Posterior cingulate gyrus (tissue), 11 donors: ENCODE measurements around the gene PRSS56.

Experiments used
- DNase-seq, 10 donors: peaks; one replicate each; pipeline versions ENCODE4 v3.0.0 to v3.0.0-alpha.2; 2020 to 2021; ENCODE audit warnings: mixed read lengths in 3 of 10
- intact Hi-C: fragments of 100-400 bp; cut with DNase I; formaldehyde crosslinking; loops from one replicate; pipeline ENCODE4 v1.15.1; 2023

PRSS56 gene

DNA sequence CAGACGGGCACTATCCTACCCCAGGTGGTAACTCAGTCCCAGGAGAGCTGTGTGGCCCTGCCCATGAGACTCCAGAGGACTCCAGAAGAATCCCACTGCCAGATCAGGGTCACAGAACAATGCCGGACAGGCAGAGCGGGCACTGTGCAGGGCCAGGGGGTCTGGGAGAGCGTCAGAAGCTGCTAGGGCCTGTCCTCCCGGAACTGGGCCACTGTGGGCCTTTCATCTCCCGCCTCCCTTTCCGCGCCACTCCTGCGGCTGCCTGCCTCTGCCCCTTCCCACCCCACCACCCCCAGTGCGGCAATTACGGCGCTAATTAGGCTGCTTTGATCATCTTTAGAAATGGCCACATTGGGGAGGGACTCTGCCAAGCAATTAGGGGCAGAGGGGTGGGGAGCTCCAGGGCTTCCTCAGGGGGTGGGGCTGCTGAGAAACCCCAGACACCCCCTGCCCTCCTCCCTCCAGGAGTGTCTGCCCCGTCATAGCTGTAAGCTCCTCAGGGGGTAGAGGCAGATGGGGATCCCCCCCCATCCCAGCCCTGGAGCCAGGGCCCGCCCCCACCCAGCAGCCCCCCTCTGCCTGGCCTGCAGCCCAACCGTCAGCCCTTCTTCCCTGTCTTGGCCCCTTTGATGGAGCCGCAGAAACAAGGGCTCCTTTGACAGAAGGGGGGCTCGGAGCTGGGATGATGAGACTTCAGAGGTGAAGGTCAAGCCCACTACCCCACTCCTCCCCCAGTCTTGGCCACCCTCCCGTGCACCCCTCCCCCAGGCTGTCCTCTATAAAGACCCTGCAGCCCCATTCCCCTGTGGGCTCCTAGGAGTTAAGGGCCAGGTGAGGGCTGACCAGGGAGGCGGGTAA lies at the start of gene PRSS56:
Gene PRSS56, plus strand, starts transcription at position 808 of the 858 bp plus-strand sequence. CDS start 211 bp downstream, outside the sequence.
- intact Hi-C loops: loop anchor here (5.0 kb wide), 1 partner anchor 613 kb away; no protein-coding TSS in a partner anchor

DNA sequence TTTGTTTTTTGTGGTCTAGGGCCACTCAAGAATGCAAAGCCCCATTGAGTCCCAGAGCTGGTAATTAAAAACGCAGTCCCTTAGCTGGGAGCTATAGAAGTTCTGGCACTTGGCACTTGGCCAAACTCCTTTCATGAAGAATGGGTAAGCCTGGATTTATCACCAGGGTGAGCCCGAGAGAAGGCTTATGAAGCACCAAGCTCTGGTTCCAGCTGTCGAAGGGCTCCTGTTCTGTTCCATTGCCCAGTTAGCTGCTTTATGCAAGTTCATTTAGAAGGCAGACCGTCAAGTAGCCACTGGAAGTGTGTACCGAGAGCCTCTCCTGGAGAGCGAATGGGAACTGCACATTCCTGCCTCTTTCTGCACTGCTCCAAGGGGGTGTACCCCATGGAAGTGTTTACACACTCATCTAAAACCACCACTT lies 46.7 kb upstream of the PRSS56 start:
- DNase-seq: no peak
- intact Hi-C loops: no loop called here

More for the DNA sequence above, at the start of gene PRSS56:
- DNase-seq: no peak

DNA sequence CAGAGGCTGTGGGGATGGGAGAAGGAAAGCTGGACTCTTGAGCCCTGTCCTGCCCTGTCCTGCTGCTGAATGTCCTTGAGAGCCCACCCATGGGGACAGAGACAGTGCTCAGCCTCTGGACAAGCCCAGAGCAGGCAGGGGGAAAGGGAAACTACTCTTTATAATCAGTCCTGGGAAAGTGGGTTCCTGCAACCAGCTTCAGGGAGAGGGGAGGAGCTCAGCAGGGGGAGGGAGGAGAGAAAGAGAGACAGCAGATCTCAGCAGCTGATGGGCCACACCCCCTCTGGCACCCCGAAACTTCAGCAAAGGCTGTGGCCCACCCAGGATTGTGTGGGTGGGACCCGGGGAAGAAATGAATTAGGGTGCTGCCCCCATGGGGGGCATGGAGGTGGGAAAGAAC lies 44.1 kb upstream of the PRSS56 start:
- intact Hi-C loops: no loop called here
- no peak for DNase-seq

DNA sequence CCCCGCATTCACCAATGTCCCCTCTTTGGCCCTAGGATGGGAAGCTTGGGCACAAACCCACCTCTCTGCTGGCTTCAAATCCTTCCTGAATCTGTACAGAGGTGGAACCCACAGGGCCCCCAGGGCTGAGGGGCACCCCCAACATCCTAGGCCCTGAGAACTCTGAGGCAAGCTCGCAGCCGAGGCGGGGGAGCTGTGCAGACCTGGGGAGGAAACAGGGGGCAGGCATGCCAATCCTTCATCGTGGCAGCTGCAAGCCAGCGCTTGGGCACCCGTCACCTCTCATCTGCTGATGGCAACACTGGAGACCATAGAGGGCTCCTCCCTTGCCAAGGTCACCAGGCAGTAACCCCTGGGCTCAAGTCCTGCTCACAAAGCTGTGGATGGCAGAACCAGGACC lies 43.4 kb upstream of the PRSS56 start:
- DNase-seq: peak in 1 of 10 donors; percentile 67

DNA sequence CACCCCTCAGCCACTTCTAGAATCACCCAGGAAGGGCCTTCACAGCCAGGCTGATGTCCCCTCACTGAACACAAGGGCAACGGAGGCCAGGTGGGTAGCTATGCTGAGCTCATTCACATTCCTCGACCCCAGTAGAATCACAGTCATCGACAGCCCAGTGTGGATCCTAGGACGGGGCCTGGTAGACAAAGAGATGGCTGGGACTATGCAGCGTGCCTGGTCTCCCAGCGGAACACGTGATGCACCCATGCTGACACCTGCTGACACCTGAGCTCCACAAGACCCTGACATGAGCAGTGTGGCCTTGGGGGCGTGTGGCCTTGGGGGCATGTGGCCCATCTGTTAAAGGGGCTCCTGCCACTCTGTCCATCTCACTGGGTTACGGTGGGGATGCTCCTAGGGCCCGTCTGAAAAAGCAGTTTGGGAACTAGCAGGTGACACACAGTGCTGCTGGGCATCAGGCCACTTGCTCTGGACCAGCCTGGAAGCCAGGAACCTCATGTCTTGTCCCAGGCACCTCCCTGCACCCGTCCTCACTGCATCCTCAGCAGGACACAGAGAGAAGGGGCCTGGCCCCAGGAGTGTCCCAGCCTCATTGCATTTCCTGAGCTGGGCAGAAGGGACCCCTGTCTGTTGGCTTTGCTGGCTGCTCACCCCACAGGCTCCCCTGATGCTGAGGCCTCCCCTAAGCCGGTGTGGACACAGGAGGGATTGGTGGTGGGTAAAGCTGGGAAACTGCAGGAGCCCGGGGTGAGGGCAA lies 42.3 kb upstream of the PRSS56 start:
- peak in 4 of 10 donors; percentile 4 to 59 (median 30) for DNase-seq
- intact Hi-C loops: no loop called here

More for the DNA sequence above, 43.4 kb upstream of the PRSS56 start:
- intact Hi-C loops: no loop called here

DNA sequence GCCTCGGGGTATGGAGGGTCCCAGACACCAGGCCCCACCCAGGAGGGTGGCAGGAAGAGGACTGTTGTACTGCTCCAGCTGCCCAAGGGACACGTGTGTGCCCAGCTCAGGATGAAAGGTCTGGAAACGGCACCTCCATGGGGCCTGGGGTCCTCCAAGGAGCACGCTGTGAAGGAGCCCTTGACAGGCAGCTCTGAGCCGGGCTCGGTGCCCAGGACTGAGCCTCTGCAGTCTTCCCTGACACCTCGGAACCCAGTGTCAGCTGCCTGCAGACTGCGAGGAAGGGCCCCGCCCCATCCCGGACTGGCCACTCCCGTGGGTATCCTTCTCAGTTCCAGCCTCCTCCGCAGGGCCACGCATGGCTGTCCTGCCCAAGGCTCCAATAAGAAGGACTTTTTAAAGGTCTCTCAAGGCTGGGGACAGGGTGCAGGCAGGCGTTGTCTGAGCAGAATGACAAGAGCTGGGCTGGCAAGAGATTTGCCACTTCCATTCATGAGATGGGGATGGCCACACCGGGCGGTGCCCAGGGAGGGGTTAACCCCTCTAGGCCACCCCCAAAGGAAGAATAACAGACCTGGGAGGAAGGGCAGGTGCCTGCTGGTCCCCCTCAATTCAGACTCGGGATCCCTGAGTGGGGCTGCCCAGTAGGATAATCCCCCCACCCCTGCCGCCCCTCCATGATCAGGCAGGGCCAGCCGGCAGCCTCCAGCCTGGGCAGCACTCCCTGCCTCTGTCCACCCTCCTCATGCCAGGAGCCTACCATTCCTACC lies 41.4 kb upstream of the PRSS56 start:
- intact Hi-C loops: no loop called here
- peak in 3 of 10 donors; percentile 24 to 78 (median 68) for DNase-seq

DNA sequence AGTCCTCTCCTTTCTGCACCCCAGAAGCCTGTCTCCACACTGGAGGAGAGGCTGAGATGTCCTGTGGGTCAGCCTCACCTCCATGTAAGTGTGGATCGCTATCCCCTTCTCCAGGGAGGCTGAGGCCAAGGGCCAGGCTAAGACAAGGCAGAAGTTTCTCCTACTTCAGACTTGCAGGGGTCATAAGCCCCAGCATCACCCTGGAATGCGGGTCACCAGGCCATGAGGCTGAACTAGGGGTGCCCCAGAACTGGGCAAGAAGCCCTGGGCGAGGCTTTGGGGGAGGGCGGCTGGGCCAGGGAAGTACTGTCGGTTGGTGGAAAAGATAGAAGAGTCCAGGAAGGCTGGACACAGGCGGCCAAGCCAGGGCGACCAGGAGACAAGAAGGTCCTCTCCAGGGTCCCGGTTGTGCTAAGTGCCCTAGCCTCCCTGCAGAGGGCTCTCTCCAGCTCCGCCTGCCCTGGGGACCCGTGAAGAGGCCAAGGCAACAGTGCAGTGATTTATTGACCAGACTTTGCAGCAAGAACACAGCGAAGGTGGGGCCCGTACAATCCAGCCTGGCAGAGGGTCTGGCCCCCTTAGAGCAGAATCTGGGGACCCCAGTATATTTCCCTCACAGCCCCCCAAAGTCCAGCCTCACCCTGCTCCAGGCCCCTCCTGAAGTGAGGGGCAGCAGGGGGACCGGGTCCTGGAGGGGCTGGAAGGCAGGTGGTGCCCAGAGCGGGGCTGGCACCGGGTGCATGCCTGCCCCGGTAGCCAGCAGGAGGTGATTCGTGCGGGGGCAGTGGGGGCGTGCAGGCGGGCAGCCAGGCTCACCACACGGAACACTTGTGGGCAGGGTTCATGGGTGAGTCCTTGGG lies 40.6 kb upstream of the PRSS56 start:
- intact Hi-C loops: no loop called here
- DNase-seq: peak in 3 of 10 donors; percentile 18 to 80 (median 66)

DNA sequence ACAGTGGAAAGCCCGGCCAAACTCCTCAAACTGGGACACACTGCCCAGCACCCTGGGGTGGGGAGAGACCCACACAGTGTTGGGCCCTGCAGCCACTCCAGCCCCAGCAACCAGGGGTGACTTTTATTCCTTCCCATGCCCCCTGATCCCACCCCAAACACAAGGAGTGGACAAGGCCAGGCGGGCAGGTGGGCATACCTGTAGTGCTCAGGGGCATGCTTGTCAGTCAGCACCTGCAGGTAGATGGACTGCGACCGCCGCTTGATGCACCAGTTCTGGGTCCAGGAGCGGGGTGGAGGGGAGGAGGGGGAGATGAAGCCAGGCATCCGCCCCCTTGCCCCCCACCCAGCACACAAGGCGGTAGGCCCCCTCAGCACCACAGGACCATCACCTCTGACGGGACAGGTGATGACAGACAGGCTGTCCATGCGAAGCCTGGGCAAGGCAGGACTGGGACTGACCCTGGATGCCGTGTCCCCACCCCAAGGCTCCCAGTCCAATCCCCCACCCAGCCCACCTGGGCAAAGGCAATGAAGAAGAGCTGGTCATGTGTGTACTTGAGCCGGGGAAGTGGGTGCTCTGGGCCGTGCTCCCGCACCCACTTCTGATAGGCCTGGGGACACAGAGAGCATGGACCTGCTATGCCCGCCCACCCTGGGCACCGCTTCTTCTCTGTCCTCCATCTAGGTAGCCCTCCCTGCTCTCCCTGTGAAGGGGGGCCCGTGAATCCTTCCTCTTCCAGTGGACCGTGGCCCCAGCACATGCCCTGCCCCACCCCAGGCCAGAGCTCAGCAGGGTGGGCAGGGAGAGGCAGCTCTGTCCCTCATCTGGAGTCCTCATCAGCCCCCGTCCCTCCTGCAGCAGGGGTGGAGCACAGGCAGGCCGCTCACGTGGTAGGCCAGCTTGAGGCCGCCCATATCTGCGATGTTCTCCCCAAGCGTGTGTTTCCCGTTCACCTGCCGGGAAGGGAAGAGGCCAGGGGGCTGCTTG lies 39.7 kb upstream of the PRSS56 start:
- intact Hi-C loops: no loop called here
- DNase-seq: peak in 3 of 10 donors; percentile 17 to 79 (median 67)

DNA sequence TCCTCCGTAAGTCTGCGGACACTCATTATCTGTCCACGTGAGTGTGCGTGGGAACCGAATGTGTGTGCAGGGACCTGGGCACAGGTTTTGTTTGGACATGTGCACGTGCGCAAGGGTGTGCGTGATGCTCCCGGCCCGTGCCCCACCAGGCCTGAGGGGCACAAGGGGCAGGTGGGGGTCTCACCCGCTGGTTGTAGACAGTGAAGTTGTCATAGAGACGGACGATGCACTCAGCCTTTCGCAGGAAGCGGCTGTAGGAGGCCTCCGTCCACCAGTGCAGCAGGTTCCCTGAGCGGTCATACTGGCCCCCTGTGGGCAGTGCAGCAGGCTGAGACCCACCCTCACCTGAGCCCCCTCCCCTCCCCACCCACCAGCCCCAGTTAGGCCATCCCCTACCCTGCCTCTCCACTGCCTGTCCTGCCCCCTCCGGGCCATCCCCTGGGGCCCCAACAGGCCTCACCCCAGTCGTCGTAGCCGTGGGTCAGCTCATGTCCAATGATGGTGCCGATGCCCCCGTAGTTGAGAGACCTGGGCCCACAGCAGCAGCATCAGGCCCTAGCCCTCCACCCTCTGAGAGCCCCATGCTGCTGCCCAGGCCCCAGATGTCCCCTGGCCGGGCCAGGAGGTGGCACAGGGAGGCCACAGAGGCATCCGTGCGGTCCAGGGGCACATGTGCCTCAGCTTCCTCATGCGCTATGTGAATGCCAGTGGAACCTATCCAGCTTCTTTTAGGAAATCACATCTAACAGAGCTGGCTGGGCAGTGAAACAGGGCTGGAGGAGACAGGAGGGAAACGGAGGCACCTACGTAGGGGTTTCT lies 38.7 kb upstream of the PRSS56 start:
- peak in 4 of 10 donors; percentile 5 to 65 (median 34) for DNase-seq
- intact Hi-C loops: no loop called here

DNA sequence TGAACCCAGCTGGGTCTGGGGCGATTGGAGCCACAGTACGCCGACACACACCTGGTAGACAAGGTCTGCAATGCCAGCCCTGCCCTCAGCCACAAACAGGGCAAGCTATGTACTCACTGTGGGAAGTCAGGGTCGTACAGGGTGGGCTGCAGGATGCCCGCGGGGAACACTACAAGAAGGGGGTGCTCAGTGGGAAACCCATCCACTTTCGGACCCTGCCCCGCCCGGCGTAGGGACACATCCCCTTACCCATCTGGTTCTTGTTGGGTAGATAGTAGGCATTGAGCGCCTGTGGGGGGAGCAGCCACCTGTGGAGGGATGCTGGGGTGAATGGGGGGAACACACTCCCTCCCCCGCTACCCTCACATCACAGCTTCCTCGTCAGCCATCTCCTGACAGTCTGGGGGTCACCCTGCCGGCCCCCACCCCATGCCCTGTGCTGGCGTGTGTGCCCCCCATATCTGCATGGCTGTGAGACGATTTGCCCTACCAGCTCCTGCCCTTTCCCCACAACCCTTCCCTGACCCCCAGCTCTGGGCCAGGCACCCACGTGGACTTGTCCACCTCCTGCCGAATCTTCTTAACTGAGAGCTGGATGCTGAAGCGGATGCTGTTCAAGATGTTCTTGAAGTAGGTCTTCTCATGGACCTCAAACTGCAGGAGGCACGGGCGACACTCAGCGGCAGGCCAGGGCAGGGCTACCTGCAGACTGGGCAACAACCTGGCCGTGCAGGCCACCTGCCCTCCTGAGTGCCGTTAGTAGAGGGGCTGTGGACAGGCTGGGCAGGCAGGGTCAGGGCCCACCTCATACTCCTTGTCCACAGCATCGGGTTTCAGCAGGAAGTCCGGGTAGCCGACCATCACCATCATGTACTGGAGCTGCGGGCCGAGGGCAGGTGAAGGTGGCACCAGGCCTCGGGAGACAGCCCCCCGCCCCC lies 37.6 kb upstream of the PRSS56 start:
- intact Hi-C loops: no loop called here
- DNase-seq: peak in 5 of 10 donors; percentile 4 to 79 (median 18)

DNA sequence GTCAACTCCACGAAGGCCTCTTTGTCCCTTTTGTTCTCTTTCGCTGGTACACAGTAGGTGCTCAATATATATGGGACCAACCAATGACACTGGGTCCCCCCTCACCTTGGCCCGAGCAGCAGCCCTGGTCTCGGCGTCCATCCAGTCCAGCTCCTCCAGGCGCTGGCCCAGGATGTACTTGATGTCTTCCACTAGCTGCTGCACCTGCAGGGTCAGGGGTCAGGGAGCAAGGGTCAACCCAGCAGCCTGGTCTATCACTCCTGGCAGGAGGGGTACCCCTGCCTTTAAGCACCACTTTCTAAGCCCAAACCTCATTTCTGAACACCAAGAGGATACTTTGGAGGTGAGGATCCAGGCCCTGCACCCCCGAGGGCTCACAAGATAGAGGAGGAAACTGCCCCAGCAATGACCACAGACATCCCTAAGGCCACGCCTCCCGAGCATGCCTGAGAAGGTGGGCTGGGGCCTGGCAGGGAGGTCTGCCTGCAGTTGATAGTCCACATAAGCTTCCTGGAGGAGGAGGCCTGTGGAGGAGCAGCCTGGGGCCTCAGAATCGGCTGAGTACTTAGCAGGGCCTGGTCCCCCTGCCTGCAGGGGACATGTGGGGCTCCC lies 36.8 kb upstream of the PRSS56 start:
- peak in 4 of 10 donors; percentile 2 to 62 (median 40) for DNase-seq
- intact Hi-C loops: no loop called here

DNA sequence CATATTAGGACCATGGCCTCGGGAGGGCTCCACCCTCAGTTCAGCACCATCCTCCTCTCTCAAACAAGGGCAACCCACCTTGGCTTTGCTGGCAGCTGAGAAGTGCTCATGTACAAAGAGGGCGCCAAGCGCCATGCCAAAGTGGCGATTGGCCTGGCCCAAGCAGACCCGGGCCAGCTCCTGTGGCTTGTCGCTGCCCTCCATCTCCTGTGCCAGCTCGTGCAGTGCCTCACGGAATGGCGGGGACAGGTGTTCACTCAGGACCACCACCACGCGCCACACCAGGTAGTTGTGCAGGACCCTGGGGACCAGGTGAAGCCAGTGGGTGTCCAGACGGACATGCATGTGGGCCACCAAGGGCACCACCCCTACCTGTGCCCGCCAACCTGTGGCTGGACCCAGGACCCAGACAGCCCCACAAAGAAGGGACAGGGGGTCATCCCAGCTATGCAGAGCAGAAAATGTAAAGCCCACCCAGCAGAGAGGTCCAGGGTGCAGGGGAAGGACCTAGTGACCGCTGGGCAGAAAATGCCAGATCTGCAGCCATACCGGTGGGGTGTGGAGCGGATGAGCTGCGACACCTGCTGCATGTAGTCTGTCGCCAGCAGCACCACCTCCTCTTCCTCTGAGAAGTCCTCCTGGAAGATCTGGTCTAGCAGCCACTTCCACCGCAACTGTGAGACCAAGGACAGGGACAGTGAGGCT lies 36.1 kb upstream of the PRSS56 start:
- peak in 4 of 10 donors; percentile 6 to 67 (median 43) for DNase-seq
- intact Hi-C loops: no loop called here

DNA sequence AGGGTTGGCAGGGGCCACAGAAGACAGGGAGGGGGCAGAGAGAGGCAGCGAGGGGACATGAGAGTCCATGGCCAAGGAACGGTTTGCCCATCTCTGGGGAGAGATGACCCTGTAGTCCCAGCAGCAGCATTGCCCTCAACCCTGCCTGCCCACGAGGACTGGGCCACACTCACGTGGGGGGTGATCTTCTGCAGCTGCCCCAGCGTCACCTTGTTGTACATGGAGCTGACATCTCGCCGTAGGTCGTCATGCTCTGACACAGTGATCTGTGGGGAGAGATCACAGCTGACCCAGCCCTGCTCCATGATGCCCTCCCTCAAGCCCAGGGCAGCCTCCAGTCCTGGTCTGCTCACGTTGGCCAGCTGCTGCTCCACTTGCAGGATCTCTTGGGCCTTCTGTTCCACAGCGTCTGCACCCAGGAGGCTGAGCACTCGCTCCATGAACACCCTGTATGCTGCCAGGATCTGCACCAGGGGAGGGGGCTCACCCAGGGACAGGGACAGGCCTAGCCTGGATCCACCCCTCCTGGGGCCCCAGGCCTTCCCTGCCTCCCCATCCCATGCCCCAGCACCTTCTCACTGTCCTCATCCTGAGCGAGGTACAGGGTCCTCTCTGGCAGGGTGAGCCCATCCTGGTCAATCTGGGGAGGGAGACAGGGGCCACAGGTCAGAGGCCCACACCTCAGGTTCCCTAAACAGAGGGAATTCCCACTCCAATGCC lies 35.4 kb upstream of the PRSS56 start:
- peak in 4 of 10 donors; percentile 15 to 66 (median 40) for DNase-seq
- intact Hi-C loops: no loop called here

DNA sequence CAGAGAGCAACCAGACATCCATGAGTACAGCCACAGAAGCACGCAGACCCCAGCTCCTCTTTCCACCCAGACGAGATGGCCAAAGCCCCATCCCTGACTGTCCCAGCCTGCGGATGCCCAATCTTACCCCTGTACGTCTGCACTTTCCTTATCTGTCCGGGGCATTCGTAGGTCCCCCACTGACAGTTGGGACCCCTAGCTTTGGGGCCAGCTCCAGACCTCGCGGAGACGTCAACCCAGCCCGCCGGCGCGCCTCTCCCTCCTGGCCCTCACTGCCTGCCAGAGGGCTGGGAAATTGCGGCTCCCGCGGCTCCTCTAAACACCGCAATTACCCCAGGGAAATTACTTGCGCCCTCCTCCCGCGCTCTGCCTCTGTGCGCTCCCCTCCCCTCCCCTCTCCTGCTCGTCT lies 34.8 kb upstream of the PRSS56 start:
- DNase-seq: peak in 3 of 10 donors; percentile 9 to 61 (median 40)

More for the DNA sequence above, 34.8 kb upstream of the PRSS56 start:
- intact Hi-C loops: no loop called here
